Measurements from ENCODE around the gene PLIN1.

The PLIN1 gene

GRCh38 chr15:89657686-89658200, 21.4 kb downstream of the PLIN1 start:
- no peak for TF ChIP-seq POLR2AphosphoS5 (IDR thresholded peaks at IDR 0.05; ENCODE audit: low read depth, low read length)
- no peak for TF ChIP-seq POLR2A (IDR thresholded peaks at IDR 0.05; ENCODE audit: low read depth, low read length)
- TF ChIP-seq TAF1 (IDR thresholded peaks at IDR 0.05; ENCODE audit: borderline replicate concordance, low read depth, low read length), result no peak
- no peak for FAIRE-seq
- DNase-seq (ENCODE audit: insufficient read length), result no peak

DNA sequence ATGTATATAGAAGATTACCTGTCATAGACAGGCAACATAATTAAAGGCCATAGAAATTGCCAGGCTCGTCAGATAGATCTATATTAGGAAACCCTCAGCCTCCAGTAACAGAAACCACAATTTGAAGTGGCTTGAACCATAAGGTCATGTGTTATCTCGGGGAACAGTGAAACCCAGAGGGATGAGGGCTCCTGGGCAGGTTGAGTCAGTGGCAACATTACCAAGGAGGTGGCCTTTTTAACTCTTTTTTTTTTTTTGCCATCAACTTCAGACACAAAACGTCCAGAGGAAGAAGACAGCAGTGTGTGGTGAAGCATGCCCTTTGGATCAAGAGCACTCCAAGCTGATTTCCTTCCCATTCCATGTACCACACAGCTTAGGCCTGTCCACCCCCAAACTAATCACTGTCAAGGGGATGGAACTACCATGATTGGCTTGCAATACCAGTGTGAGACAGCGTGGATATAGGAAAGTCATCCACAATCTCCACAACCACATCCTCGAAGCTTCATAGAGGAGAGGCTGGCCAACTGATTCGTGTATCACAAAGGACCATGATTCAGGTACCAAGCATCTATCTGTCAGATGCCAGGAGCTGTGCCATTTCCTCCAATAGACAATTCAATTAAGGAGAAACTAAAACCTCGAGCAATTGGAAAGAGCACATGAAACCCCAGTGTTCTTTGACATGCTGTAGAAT, 22.9 kb downstream of the PLIN1 start:
- DNase-seq (ENCODE audit: insufficient read length) (no peak), FAIRE-seq (no peak)
- TF ChIP-seq POLR2A (IDR thresholded peaks at IDR 0.05; ENCODE audit: low read depth, low read length) (no peak), TAF1 (IDR thresholded peaks at IDR 0.05; ENCODE audit: borderline replicate concordance, low read depth, low read length) (no peak), POLR2AphosphoS5 (IDR thresholded peaks at IDR 0.05; ENCODE audit: low read depth, low read length) (no peak)

DNA sequence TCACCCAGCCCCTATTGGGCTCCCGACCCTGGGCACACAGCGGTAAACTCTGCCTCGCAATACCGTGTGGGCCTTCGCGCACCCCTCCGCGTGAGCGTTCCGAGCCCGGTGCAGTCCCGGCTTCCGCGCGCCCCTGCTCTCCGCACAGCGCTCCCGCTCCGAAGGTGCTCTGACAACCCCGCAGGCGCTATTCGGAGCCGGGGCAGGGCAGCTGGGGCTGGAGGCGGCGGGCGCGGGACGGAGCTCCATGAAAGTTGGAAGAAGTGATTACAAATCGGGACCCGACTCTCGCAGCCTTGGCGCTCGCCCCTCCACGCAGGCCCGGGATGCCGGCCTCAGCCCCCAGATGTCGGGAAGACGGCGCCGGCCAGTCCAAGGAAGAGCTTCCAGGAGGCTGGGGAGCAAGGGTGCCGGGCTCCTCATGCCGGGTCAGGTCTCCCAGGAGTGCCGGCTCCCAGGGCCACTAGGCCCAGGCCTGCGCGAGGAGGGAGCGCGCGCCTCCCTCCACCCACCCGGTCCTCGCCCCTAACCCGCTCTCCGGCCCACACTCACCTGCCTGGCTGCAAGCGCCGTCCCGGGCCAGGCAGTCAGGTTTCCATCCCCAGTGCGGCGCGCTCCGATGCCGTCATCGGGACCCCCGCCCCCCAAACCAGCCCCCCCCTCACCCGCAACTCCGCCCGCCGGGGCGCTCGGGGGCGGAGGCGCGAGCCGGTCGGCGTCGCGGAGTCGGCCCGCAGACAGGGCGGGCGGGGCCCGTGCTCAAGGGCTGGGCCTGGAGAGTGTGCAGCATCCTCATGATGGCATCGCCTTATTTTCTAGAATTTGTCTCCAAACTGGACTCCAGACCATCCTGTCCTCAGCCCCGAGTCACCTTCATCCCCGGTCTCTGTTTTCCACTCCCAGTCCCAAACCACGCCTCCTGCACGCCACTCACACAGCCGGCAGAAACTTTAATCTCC, 24.0 kb downstream of the PLIN1 start, which contains the start of gene KIF7:
Gene KIF7 (minus strand): TSS at position 621 of the 959 bp plus-strand sequence. CDS start 2,537 bp downstream, outside the sequence.
- FAIRE-seq (no peak), DNase-seq (ENCODE audit: insufficient read length) (no peak)
- TF ChIP-seq POLR2AphosphoS5 (IDR thresholded peaks at IDR 0.05; ENCODE audit: low read depth, low read length) (no peak), TAF1 (IDR thresholded peaks at IDR 0.05; ENCODE audit: borderline replicate concordance, low read depth, low read length) (no peak), POLR2A (IDR thresholded peaks at IDR 0.05; ENCODE audit: low read depth, low read length) (no peak)

GRCh38 chr15:89654301-89654761, 24.8 kb downstream of the PLIN1 start:
- DNase-seq (ENCODE audit: insufficient read length) (no peak), FAIRE-seq (no peak)
- TF ChIP-seq POLR2A (IDR thresholded peaks at IDR 0.05; ENCODE audit: low read depth, low read length) (no peak), POLR2AphosphoS5 (IDR thresholded peaks at IDR 0.05; ENCODE audit: low read depth, low read length) (no peak), TAF1 (IDR thresholded peaks at IDR 0.05; ENCODE audit: borderline replicate concordance, low read depth, low read length) (no peak)

GRCh38 chr15:89653578-89653977, 25.6 kb downstream of the PLIN1 start:
- DNase-seq (ENCODE audit: insufficient read length) (no peak), FAIRE-seq (no peak)
- TF ChIP-seq TAF1 (IDR thresholded peaks at IDR 0.05; ENCODE audit: borderline replicate concordance, low read depth, low read length) (no peak), POLR2AphosphoS5 (IDR thresholded peaks at IDR 0.05; ENCODE audit: low read depth, low read length) (no peak), POLR2A (IDR thresholded peaks at IDR 0.05; ENCODE audit: low read depth, low read length) (no peak)

GRCh38 chr15:89652666-89653065, 26.5 kb downstream of the PLIN1 start:
- DNase-seq (ENCODE audit: insufficient read length), result no peak
- TF ChIP-seq POLR2A (IDR thresholded peaks at IDR 0.05; ENCODE audit: low read depth, low read length), result no peak
- TF ChIP-seq POLR2AphosphoS5 (IDR thresholded peaks at IDR 0.05; ENCODE audit: low read depth, low read length), result no peak
- no peak for TF ChIP-seq TAF1 (IDR thresholded peaks at IDR 0.05; ENCODE audit: borderline replicate concordance, low read depth, low read length)
- FAIRE-seq, result no peak

DNA sequence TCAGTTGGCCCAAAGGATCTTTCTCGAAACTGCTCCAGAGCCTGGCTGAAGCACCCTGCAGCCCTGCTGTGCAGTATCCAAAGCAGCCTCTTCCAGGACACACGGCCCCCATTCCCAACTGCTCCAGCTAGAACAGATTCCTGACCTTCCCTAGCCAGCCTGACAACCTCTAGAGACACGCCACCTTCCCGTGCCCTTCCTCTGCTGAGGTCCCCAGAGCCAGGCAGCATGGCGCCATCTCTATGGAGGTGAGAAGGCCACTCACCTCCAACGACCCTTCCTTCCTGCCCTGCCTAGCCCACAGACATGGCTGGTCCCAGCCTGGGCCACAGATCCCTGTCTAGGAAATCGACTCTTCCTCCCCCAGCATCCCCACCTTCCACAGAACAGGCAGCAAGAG, 27.0 kb downstream of the PLIN1 start:
- FAIRE-seq (no peak), DNase-seq (ENCODE audit: insufficient read length) (no peak)
- no peak for TF ChIP-seq TAF1 (IDR thresholded peaks at IDR 0.05; ENCODE audit: borderline replicate concordance, low read depth, low read length)
- no peak for TF ChIP-seq POLR2A (IDR thresholded peaks at IDR 0.05; ENCODE audit: low read depth, low read length)
- TF ChIP-seq POLR2AphosphoS5 (IDR thresholded peaks at IDR 0.05; ENCODE audit: low read depth, low read length), result no peak

DNA sequence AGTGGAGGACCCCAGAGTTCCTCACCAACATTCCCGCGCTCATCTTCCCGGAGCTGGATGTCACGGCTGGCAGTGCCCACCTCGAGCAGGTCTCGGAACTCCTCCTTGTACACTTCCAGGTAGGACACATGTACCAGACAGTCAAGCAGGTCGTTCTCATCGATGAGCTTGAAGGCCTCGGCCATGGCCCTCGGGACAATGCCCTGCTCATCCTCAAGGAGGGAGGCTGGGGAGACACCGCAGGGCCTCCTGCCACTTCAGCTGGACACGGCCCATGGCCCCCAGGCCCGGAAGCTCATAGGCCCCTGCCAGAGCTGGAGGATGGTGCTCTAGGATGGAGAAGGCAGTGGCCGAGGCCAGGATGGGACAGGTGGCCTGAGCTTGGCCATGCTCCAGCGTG, 29.5 kb downstream of the PLIN1 start:
- TF ChIP-seq POLR2A (IDR thresholded peaks at IDR 0.05; ENCODE audit: low read depth, low read length) (no peak), POLR2AphosphoS5 (IDR thresholded peaks at IDR 0.05; ENCODE audit: low read depth, low read length) (no peak), TAF1 (IDR thresholded peaks at IDR 0.05; ENCODE audit: borderline replicate concordance, low read depth, low read length) (no peak)
- DNase-seq (ENCODE audit: insufficient read length) (no peak), FAIRE-seq (no peak)

GRCh38 chr15:89649013-89649625, 30.0 kb downstream of the PLIN1 start:
- no peak for TF ChIP-seq TAF1 (IDR thresholded peaks at IDR 0.05; ENCODE audit: borderline replicate concordance, low read depth, low read length)
- no peak for TF ChIP-seq POLR2AphosphoS5 (IDR thresholded peaks at IDR 0.05; ENCODE audit: low read depth, low read length)
- no peak for TF ChIP-seq POLR2A (IDR thresholded peaks at IDR 0.05; ENCODE audit: low read depth, low read length)
- FAIRE-seq (no peak), DNase-seq (ENCODE audit: insufficient read length) (no peak)

GRCh38 chr15:89648106-89649012, 30.8 kb downstream of the PLIN1 start:
- DNase-seq (ENCODE audit: insufficient read length), result peak; percentile 7
- TF ChIP-seq POLR2A (IDR thresholded peaks at IDR 0.05; ENCODE audit: low read depth, low read length), result no peak
- TF ChIP-seq TAF1 (IDR thresholded peaks at IDR 0.05; ENCODE audit: borderline replicate concordance, low read depth, low read length), result no peak
- TF ChIP-seq POLR2AphosphoS5 (IDR thresholded peaks at IDR 0.05; ENCODE audit: low read depth, low read length), result no peak
- no peak for FAIRE-seq
